Nephron (organoid): Measurements from ENCODE around the gene CTIF.

Experiments used
- H3K27ac Mint-ChIP-seq, 3 experiments: 2 replicates each; pipeline ENCODE4 v1.8.0; 2020; ENCODE audit warnings: mixed read lengths in 3 of 3, mild to moderate bottlenecking in 2 of 3, moderate library complexity in 1 of 3
- H3K27me3 Mint-ChIP-seq: 2 replicates; pipeline ENCODE4 v1.8.0; 2021; ENCODE audit warnings: low read depth, mild to moderate bottlenecking, moderate library complexity, mixed read lengths
- H3K36me3 Mint-ChIP-seq: 2 replicates; pipeline ENCODE4 v1.8.0; 2020; ENCODE audit warnings: low read depth, mixed read lengths
- H3K4me1 Mint-ChIP-seq: 2 replicates; pipeline ENCODE4 v1.8.0; 2020; ENCODE audit warnings: mixed read lengths
- H3K4me3 Mint-ChIP-seq, 3 experiments: 2 replicates each; pipeline ENCODE4 v1.8.0; 2020; ENCODE audit warnings: mild to moderate bottlenecking in 3 of 3, mixed read lengths in 3 of 3, moderate library complexity in 2 of 3
- H3K9me3 Mint-ChIP-seq: 2 replicates; pipeline ENCODE4 v1.8.0; 2020; ENCODE audit warnings: mixed read lengths
- CTCF ChIP-seq, 3 experiments: fragments of 200-600 bp; sonication (generic); IDR thresholded peaks; one replicate each; pipeline ENCODE4 v1.5.0; 2021; ENCODE audit warnings: antibody characterized with exemption in 3 of 3; ENCODE audit not compliant: unreplicated experiment in 3 of 3

CTIF gene

GRCh38 chr18:48840491-48840877 lies 301.7 kb downstream of the CTIF start:
- Mint-ChIP-seq H3K4me1 (peaks cover 76% of the 10 kb centered on the region), H3K9me3 (no peaks in the 10 kb centered on the region), H3K36me3 (peaks cover 3% of the 10 kb centered on the region), H3K4me3 (peak overlapping the region in 1 of 3 experiments; percentile 29), H3K27ac (peak overlapping the region; percentile 68 to 98 (median 83)), H3K27me3 (no peaks in the 10 kb centered on the region)
- TF ChIP-seq CTCF (IDR thresholded peaks at IDR 0.05; ENCODE audit: unreplicated experiment in 3 of 3) = no peak

- Mint-ChIP-seq H3K36me3 (peaks cover 8% of the 10 kb centered on the region), H3K4me1 (peaks cover 82% of the 10 kb centered on the region), H3K9me3 (no peaks in the 10 kb centered on the region), H3K27ac (peak overlapping the region; percentile 97 to 99 (median 98)), H3K4me3 (peak overlapping the region in 1 of 3 experiments; percentile 57), H3K27me3 (no peaks in the 10 kb centered on the region)
- no peak for TF ChIP-seq CTCF (IDR thresholded peaks at IDR 0.05; ENCODE audit: unreplicated experiment in 3 of 3)
These were observed 302.8 kb downstream of the CTIF start for GRCh38 chr18:48841381-48842258.

GRCh38 chr18:48842259-48843061 lies 303.6 kb downstream of the CTIF start:
- Mint-ChIP-seq H3K27ac (peak overlapping the region; percentile 97 to 99 (median 98)), H3K4me3 (peak overlapping the region; percentile 42 to 63 (median 57)), H3K27me3 (no peaks in the 10 kb centered on the region), H3K9me3 (no peaks in the 10 kb centered on the region), H3K4me1 (peaks cover 84% of the 10 kb centered on the region), H3K36me3 (peaks cover 8% of the 10 kb centered on the region)
- no peak for TF ChIP-seq CTCF (IDR thresholded peaks at IDR 0.05; ENCODE audit: unreplicated experiment in 3 of 3)

GRCh38 chr18:48843162-48843561 lies 304.3 kb downstream of the CTIF start:
- H3K4me3 Mint-ChIP-seq = no peak overlapping the region
- H3K27ac Mint-ChIP-seq = peak overlapping the region; percentile 82 to 99 (median 98)
- H3K4me1 Mint-ChIP-seq = peaks cover 84% of the 10 kb centered on the region
- TF ChIP-seq CTCF (IDR thresholded peaks at IDR 0.05; ENCODE audit: unreplicated experiment in 3 of 3) = no peak
- no peaks in the 10 kb centered on the region for H3K27me3 Mint-ChIP-seq
- no peaks in the 10 kb centered on the region for H3K9me3 Mint-ChIP-seq
- peaks cover 8% of the 10 kb centered on the region for H3K36me3 Mint-ChIP-seq

GRCh38 chr18:48843596-48843995 lies 304.8 kb downstream of the CTIF start:
- Mint-ChIP-seq H3K27me3 (no peaks in the 10 kb centered on the region), H3K4me3 (no peak overlapping the region), H3K4me1 (peaks cover 83% of the 10 kb centered on the region), H3K9me3 (no peaks in the 10 kb centered on the region), H3K27ac (peak overlapping the region; percentile 82 to 99 (median 98)), H3K36me3 (peaks cover 8% of the 10 kb centered on the region)
- no peak for TF ChIP-seq CTCF (IDR thresholded peaks at IDR 0.05; ENCODE audit: unreplicated experiment in 3 of 3)
